B cell (primary cell): ENCODE results near the gene CNTD1. TPM values are rescaled to one million over a fixed set of nuclear protein-coding genes. Genes with fewer than 3 reads are reported as not detected.

Experiments
- ATAC-seq: fragments of 200-7000 bp; cut with Tn5 transposase; one replicate; pipeline ENCODE4 v1.10.0; 2021; ENCODE audit warnings: low read depth, mild to moderate bottlenecking, moderate number of reproducible peaks, moderate library complexity
- CTCF ChIA-PET: fragments of 350-600 bp; sonication (Branson Sonifier 250); formaldehyde crosslinking; loops from one replicate; lab custom pipeline; 2021; ENCODE audit warnings: antibody characterized with exemption, inconsistent platforms; lab: Charles Lee
- POLR2A ChIA-PET: fragments of 350-600 bp; sonication (Branson Sonifier 250); formaldehyde crosslinking; loops from one replicate; lab custom pipeline; 2021; ENCODE audit warnings: antibody characterized with exemption; lab: Charles Lee
- DNase-seq: peaks from one replicate; pipeline ENCODE4 v3.0.0; 2013
- H2AFZ ChIP-seq: 2 replicates; pipeline ENCODE4 v1.6.1; 2012; ENCODE audit warnings: mild to moderate bottlenecking, low read depth, low read length; ENCODE audit not compliant: insufficient read depth, poor library complexity, severe bottlenecking
- H3K27ac ChIP-seq, 2 donors: 1 replicate in 1 of 2; 2 replicates in 1 of 2; pipeline ENCODE4 v1.5.1; 2012 to 2013; ENCODE audit warnings: low read length in 2 of 2, mild to moderate bottlenecking in 2 of 2, moderate library complexity in 1 of 2
- H3K27me3 ChIP-seq, 4 experiments: fragments of 200-600 bp in 1 of 4; sonication (generic) in 1 of 4; replicated peaks in 1 of 4; 1 replicate in 2 of 4; 2 replicates in 2 of 4; pipeline versions ENCODE4 v1.6.1 to v1.7.0; 2013 to 2016; ENCODE audit warnings: low read length in 3 of 4, mild to moderate bottlenecking in 2 of 4, mixed read lengths in 1 of 4, moderate library complexity in 1 of 4; ENCODE audit not compliant: insufficient read depth in 4 of 4, control insufficient read depth in 3 of 4; ENCODE audit errors: control extremely low read depth in 1 of 4
- H3K36me3 ChIP-seq, 2 experiments: replicated peaks in 1 of 2; 1 replicate in 1 of 2; 2 replicates in 1 of 2; pipeline versions ENCODE4 v1.6.1 to v1.7.1; 2013; ENCODE audit warnings: low read length in 1 of 2; ENCODE audit not compliant: insufficient read depth in 2 of 2, control insufficient read depth in 1 of 2; ENCODE audit errors: control extremely low read depth in 1 of 2, extremely low read depth in 1 of 2
- H3K4me1 ChIP-seq, 2 donors: fragments of 200-600 bp in 1 of 2; sonication (generic) in 1 of 2; 1 replicate in 1 of 2; 2 replicates in 1 of 2; pipeline versions ENCODE4 v1.5.1 to v1.6.1; 2013 to 2017; ENCODE audit warnings: low read length in 2 of 2; ENCODE audit not compliant: control insufficient read depth in 2 of 2, insufficient read depth in 2 of 2
- H3K4me2 ChIP-seq: replicated peaks from 2 replicates; pipeline ENCODE3; 2012; ENCODE audit warnings: mild to moderate bottlenecking, low read depth, low read length; ENCODE audit not compliant: poor library complexity, severe bottlenecking
- H3K4me3 ChIP-seq, 5 experiments: fragments of 200-600 bp in 1 of 5; sonication (generic) in 1 of 5; 1 replicate in 3 of 5; 2 replicates in 2 of 5; pipeline versions ENCODE4 v1.5.1 to v1.7.0; 2011 to 2016; ENCODE audit warnings: low read length in 4 of 5, mild to moderate bottlenecking in 4 of 5, low read depth in 2 of 5, control low read depth in 1 of 5, moderate library complexity in 1 of 5; ENCODE audit not compliant: insufficient read depth in 1 of 5; ENCODE audit errors: control extremely low read depth in 1 of 5, extremely low read depth in 1 of 5
- H3K79me2 ChIP-seq: fragments of 200-600 bp; sonication (generic); one replicate; pipeline ENCODE4 v1.6.0; 2016; ENCODE audit warnings: low read length; ENCODE audit not compliant: control insufficient read depth, insufficient read depth
- H3K9ac ChIP-seq: fragments of 200-600 bp; sonication (generic); 2 replicates; pipeline ENCODE4 v1.6.1; 2017; ENCODE audit warnings: mild to moderate bottlenecking, low read length, moderate library complexity
- H3K9me3 ChIP-seq, 3 donors: one replicate each; pipeline versions ENCODE4 v1.6.1 to v1.7.1; 2013; ENCODE audit warnings: low read length in 2 of 3; ENCODE audit not compliant: control insufficient read depth in 2 of 3, insufficient read depth in 1 of 3; ENCODE audit errors: control extremely low read depth in 1 of 3
- H4K20me1 ChIP-seq: 2 replicates; pipeline ENCODE4 v1.6.0; 2012; ENCODE audit warnings: mild to moderate bottlenecking, low read length; ENCODE audit not compliant: insufficient read depth, control insufficient read depth, poor library complexity, severe bottlenecking
- H3K27ac Mint-ChIP-seq: one replicate; pipeline ENCODE4 v1.8.0; 2021; ENCODE audit warnings: mixed read lengths
- H3K27me3 Mint-ChIP-seq: one replicate; pipeline ENCODE4 v1.8.0; 2021; ENCODE audit warnings: mixed read lengths
- H3K4me1 Mint-ChIP-seq: one replicate; pipeline ENCODE4 v1.8.0; 2021; ENCODE audit warnings: mixed read lengths
- H3K4me3 Mint-ChIP-seq: one replicate; pipeline ENCODE4 v1.8.0; 2021; ENCODE audit warnings: mixed read lengths
- H3K9me3 Mint-ChIP-seq: one replicate; pipeline ENCODE4 v1.8.0; 2022; ENCODE audit warnings: mixed read lengths; ENCODE audit not compliant: insufficient read depth
- EZH2 ChIP-seq: IDR thresholded peaks from 2 replicates; pipeline ENCODE4 v1.6.1; 2012; ENCODE audit warnings: borderline replicate concordance, low read depth, mild to moderate bottlenecking, moderate library complexity, low read length; ENCODE audit not compliant: insufficient read depth, poor library complexity, severe bottlenecking
- WGBS: methylation state at CpG from one replicate; pipeline ENCODE4 v1.1.5; 2013; ENCODE audit warnings: missing lambda C conversion rate; ENCODE audit not compliant: insufficient coverage; 5-methylcytosine and 5-hydroxymethylcytosine counted together
- intact Hi-C: fragments of 100-400 bp; cut with micrococcal nuclease; formaldehyde crosslinking; loops from one replicate; pipeline ENCODE4 v1.10.0; 2022
- polyA plus RNA-seq: library from polyadenylated mRNA; depleted of rRNA; stranded (reverse); fragments of >200 nt; gene quantifications from 2 replicates; pipeline ENCODE4 v1.2.3, GENCODE V29; 2012
- total RNA-seq, 2 donors: library from RNA; stranded (reverse); fragments of 120-200 nt in 1 of 2; gene quantifications; 1 replicate in 1 of 2; 2 replicates in 1 of 2; pipeline versions ENCODE4 v1.2.3 to v1.2.4, GENCODE V29; 2013 to 2022
- TF ChIP-seq, protein P1 (sequence below): fragments of 200-600 bp; IDR thresholded peaks from one replicate; pipeline ENCODE4 v1.8.0; 2022; ENCODE audit warnings: antibody characterized with exemption, mild to moderate bottlenecking

Gene CNTD1
- total and polyA plus RNA-seq, 2 donors (not counting 1 experiment from before 2014, with no cell fraction given): not detected

GRCh38 chr17:42832213-42832933 lies 33.7 kb downstream of the CNTD1 start:
- peak; percentile 8 for ATAC-seq
- H4K20me1 ChIP-seq: no peaks in the 10 kb centered on the region
- H3K27ac ChIP-seq: peak overlapping the region; percentile 84 to 94
- H2AFZ ChIP-seq: peak overlapping the region; percentile 98
- H3K79me2 ChIP-seq: peaks cover 46% of the 10 kb centered on the region
- CTCF ChIA-PET: interaction anchor here (0.9 to 2.4 kb wide), 5 partner anchors 8 to 166 kb away, joined by 3 to 28 read pairs (median 4); partner anchors contain the start of genes BECN1 and RPL27
- H3K36me3 ChIP-seq: peaks cover 3 to 21% of the 10 kb centered on the region in 2 experiments
- H3K4me2 ChIP-seq: peak overlapping the region; percentile 91
- POLR2A ChIA-PET: interaction anchor here (0.6 to 1.8 kb wide), 4 partner anchors 8 to 255 kb away, joined by 3 to 16 read pairs (median 5); partner anchors contain the start of genes BECN1, PSMC3IP and RPL27
- WGBS: 61% methylated on average over 6 of the region's 9 CpGs
- H3K9me3 ChIP-seq: no peaks in the 10 kb centered on the region
- Mint-ChIP-seq H3K27ac (peak overlapping the region; percentile 98), H3K27me3 (no peaks in the 10 kb centered on the region), H3K4me1 (peaks cover 24% of the 10 kb centered on the region), H3K9me3 (no peaks in the 10 kb centered on the region), H3K4me3 (peak overlapping the region; percentile 98)
- no peak for TF ChIP-seq EZH2
- TF ChIP-seq, protein P1, sequence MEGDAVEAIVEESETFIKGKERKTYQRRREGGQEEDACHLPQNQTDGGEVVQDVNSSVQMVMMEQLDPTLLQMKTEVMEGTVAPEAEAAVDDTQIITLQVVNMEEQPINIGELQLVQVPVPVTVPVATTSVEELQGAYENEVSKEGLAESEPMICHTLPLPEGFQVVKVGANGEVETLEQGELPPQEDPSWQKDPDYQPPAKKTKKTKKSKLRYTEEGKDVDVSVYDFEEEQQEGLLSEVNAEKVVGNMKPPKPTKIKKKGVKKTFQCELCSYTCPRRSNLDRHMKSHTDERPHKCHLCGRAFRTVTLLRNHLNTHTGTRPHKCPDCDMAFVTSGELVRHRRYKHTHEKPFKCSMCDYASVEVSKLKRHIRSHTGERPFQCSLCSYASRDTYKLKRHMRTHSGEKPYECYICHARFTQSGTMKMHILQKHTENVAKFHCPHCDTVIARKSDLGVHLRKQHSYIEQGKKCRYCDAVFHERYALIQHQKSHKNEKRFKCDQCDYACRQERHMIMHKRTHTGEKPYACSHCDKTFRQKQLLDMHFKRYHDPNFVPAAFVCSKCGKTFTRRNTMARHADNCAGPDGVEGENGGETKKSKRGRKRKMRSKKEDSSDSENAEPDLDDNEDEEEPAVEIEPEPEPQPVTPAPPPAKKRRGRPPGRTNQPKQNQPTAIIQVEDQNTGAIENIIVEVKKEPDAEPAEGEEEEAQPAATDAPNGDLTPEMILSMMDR: no peak
- peaks cover 12 to 20% of the 10 kb centered on the region in 2 donors for H3K4me1 ChIP-seq
- intact Hi-C loops: no loop called here
- H3K9ac ChIP-seq: peak overlapping the region; percentile 93
- peak overlapping the region; percentile 88 to 99 (median 92) for H3K4me3 ChIP-seq
- no peaks in the 10 kb centered on the region for H3K27me3 ChIP-seq
- no peak for DNase-seq
